Lower lobe of right lung (tissue), 2 donors: ENCODE data around the gene RHOH. TPM values are rescaled to one million over a fixed set of nuclear protein-coding genes. Genes with fewer than 3 reads are reported as not detected.

Experiments used
- ATAC-seq, 2 donors: fragments of 200-7000 bp; cut with Tn5 transposase; one replicate each; pipeline ENCODE4 v1.9.1; 2020 to 2022; ENCODE audit warnings: mild to moderate bottlenecking in 2 of 2, moderate library complexity in 2 of 2
- DNase-seq: peaks from one replicate; pipeline ENCODE4 v3.0.0-alpha.2; 2020
- H3K27ac ChIP-seq: fragments of 200-600 bp; one replicate; pipeline ENCODE4 v1.8.0; 2022
- H3K27me3 ChIP-seq: fragments of 200-600 bp; one replicate; pipeline ENCODE4 v1.8.0; 2022; ENCODE audit warnings: low read depth
- H3K36me3 ChIP-seq: fragments of 200-600 bp; one replicate; pipeline ENCODE4 v1.8.0; 2022; ENCODE audit warnings: mild to moderate bottlenecking
- H3K4me1 ChIP-seq: fragments of 200-600 bp; one replicate; pipeline ENCODE4 v1.8.0; 2022
- H3K4me3 ChIP-seq: fragments of 200-600 bp; one replicate; pipeline ENCODE4 v1.8.0; 2022; ENCODE audit warnings: mild to moderate bottlenecking
- H3K9me3 ChIP-seq: fragments of 200-600 bp; one replicate; pipeline ENCODE4 v1.8.0; 2022
- CTCF ChIP-seq: fragments of 200-600 bp; IDR thresholded peaks from one replicate; pipeline ENCODE4 v1.8.0; 2022; ENCODE audit warnings: antibody characterized with exemption, mild to moderate bottlenecking
- intact Hi-C: fragments of 100-400 bp; cut with DNase I; formaldehyde crosslinking; loops from one replicate; pipeline ENCODE4 v1.11.0; 2022
- total RNA-seq: library from RNA; stranded (reverse); fragmentation: NEBNext Ultra II Directional; extraction: Animal tissue kit (Norgen Biotek cat#: 25700); gene quantifications from one replicate; pipeline ENCODE4 v1.2.1, GENCODE V29; 2021
- donor health status: DM: no; HTN: yes; CAD: no; lungs with severe emphysema.

Gene RHOH
- total RNA-seq, 1 donor from 2014 or later: 9.2 TPM

- no peaks in the 10 kb centered on the region for H3K9me3 ChIP-seq
- no peak overlapping the region for H3K4me3 ChIP-seq
- DNase-seq (no peak), ATAC-seq (no peak)
- intact Hi-C loops: no loop called here
- no peak for TF ChIP-seq CTCF
- H3K27ac ChIP-seq: no peak overlapping the region
- no peaks in the 10 kb centered on the region for H3K4me1 ChIP-seq
- no peaks in the 10 kb centered on the region for H3K27me3 ChIP-seq
- H3K36me3 ChIP-seq: no peaks in the 10 kb centered on the region
These were observed 45.1 kb downstream of the RHOH start for GRCh38 chr4:40241941-40242340.

GRCh38 chr4:40243386-40243948 lies 46.6 kb downstream of the RHOH start:
- Histone ChIP-seq H3K4me1 (no peaks in the 10 kb centered on the region), H3K9me3 (no peaks in the 10 kb centered on the region), H3K27me3 (no peaks in the 10 kb centered on the region), H3K4me3 (no peak overlapping the region), H3K27ac (no peak overlapping the region), H3K36me3 (no peaks in the 10 kb centered on the region)
- ATAC-seq: no peak
- intact Hi-C loops: no loop called here
- TF ChIP-seq CTCF: no peak
- DNase-seq: no peak

GRCh38 chr4:40244606-40245005 lies 47.8 kb downstream of the RHOH start:
- H3K9me3 ChIP-seq: no peaks in the 10 kb centered on the region
- intact Hi-C loops: no loop called here
- no peak for DNase-seq
- no peaks in the 10 kb centered on the region for H3K27me3 ChIP-seq
- H3K4me1 ChIP-seq: no peaks in the 10 kb centered on the region
- no peak overlapping the region for H3K4me3 ChIP-seq
- TF ChIP-seq CTCF: no peak
- H3K27ac ChIP-seq: no peak overlapping the region
- H3K36me3 ChIP-seq: no peaks in the 10 kb centered on the region
- ATAC-seq: no peak

GRCh38 chr4:40245550-40245949 lies 48.7 kb downstream of the RHOH start:
- no peaks in the 10 kb centered on the region for H3K27me3 ChIP-seq
- no peaks in the 10 kb centered on the region for H3K9me3 ChIP-seq
- H3K4me3 ChIP-seq: no peak overlapping the region
- TF ChIP-seq CTCF: no peak
- H3K4me1 ChIP-seq: no peaks in the 10 kb centered on the region
- DNase-seq (no peak), ATAC-seq (no peak)
- no peak overlapping the region for H3K27ac ChIP-seq
- H3K36me3 ChIP-seq: no peaks in the 10 kb centered on the region
- intact Hi-C loops: no loop called here

GRCh38 chr4:40246011-40246900 lies 49.4 kb downstream of the RHOH start:
- H3K4me1 ChIP-seq: no peaks in the 10 kb centered on the region
- no peak overlapping the region for H3K4me3 ChIP-seq
- no peak for DNase-seq
- no peak for TF ChIP-seq CTCF
- H3K27me3 ChIP-seq: no peaks in the 10 kb centered on the region
- intact Hi-C loops: no loop called here
- H3K36me3 ChIP-seq: no peaks in the 10 kb centered on the region
- no peak overlapping the region for H3K27ac ChIP-seq
- ATAC-seq: no peak
- H3K9me3 ChIP-seq: no peaks in the 10 kb centered on the region
